Skeletal muscle satellite cell (primary cell): ENCODE measurements around the gene TMEM272.

ENCODE experiments used
- H3K27me3 ChIP-seq: 2 replicates; pipeline ENCODE4 v1.7.0; 2013; ENCODE audit warnings: low read length; ENCODE audit not compliant: control insufficient read depth, insufficient read depth
- H3K36me3 ChIP-seq: 2 replicates; pipeline ENCODE4 v1.7.0; 2013; ENCODE audit warnings: mild to moderate bottlenecking, control low read depth, low read length; ENCODE audit not compliant: insufficient read depth
- H3K4me1 ChIP-seq: 2 replicates; pipeline ENCODE4 v1.7.0; 2013; ENCODE audit warnings: low read length; ENCODE audit not compliant: control insufficient read depth, insufficient read depth
- H3K4me2 ChIP-seq: 2 replicates; pipeline ENCODE4 v1.7.0; 2013; ENCODE audit warnings: mild to moderate bottlenecking, low read length
- H3K4me3 ChIP-seq: 2 replicates; pipeline ENCODE4 v1.7.0; 2013; ENCODE audit warnings: low read length
- H3K9ac ChIP-seq: 2 replicates; pipeline ENCODE4 v1.7.0; 2013; ENCODE audit warnings: mild to moderate bottlenecking, low read depth, low read length, moderate library complexity
- H3K9me3 ChIP-seq: replicated peaks from 2 replicates; pipeline ENCODE4 v1.7.0; 2013; ENCODE audit warnings: mild to moderate bottlenecking, control low read depth, low read length

TMEM272 gene

DNA sequence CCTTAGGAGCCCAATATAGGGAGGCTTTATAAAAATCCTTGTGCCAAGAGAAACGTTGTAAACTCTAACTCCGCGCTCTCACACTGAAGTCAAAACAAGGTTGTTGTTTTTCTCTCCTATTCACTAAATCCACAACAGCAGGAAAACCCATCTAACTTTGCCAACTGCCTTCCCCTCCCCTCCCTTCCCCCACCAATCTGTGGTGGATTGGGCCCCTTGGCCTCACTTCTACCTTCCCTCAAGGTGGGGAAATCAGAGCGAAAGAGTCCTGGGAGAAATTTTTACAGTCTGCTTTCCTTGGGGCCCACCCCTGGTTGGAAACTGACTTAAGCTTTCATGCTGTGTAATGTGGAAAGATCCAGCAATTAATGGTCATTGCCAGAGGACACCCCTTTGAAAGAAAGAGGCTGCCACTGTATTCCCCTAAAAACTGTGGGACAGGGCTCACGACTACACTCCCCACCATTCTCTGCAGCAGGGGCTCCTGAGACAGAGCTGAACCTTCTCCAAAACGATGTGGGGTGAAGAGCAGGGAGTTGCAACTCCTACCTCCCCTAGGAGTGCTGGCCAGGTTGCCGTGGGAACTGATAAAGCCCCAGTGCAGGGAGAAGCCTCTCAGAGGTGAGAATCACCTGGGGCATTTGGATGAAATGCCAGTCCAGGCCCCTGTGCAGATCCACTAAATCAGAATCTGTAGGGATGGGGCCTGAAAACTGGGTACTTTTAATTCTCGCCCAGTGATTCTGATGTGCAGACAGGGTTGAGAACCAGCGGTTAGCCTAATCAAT lies 42.2 kb downstream of the TMEM272 start:
- peaks cover 37% of the 10 kb centered on the region for H3K4me1 ChIP-seq
- H3K36me3 ChIP-seq: no peaks in the 10 kb centered on the region
- H3K4me2 ChIP-seq: peak overlapping the region; percentile 97
- H3K4me3 ChIP-seq: peak overlapping the region; percentile 86
- H3K9ac ChIP-seq: peak overlapping the region; percentile 93
- no peaks in the 10 kb centered on the region for H3K27me3 ChIP-seq
- H3K9me3 ChIP-seq: no peaks in the 10 kb centered on the region

DNA sequence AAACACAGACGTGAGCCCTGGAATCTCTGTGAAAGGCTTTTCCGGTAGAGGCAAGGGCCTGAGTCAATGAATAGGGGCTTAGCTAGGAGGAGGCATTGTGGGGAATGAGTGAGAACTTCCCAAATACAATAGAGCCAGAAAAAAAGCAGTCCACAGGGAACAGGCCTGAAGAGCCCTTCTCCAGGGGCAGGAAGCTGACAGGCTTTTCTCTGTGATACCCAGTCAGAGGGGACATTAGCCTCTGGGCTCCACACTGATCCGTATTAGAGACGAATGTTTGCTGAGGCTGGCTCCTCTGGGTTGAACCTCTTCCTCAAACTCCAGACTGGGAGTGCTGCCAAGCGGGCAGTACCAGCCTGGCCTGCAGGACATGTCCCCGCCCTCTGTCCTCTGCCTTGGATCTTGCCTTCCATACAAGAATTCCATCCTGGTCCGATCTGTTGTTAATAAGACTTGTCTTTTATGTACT lies 43.3 kb downstream of the TMEM272 start:
- H3K4me3 ChIP-seq: peak overlapping the region; percentile 11
- no peaks in the 10 kb centered on the region for H3K9me3 ChIP-seq
- peak overlapping the region; percentile 0 for H3K9ac ChIP-seq
- peaks cover 34% of the 10 kb centered on the region for H3K4me1 ChIP-seq
- peak overlapping the region; percentile 97 for H3K4me2 ChIP-seq
- H3K36me3 ChIP-seq: no peaks in the 10 kb centered on the region
- no peaks in the 10 kb centered on the region for H3K27me3 ChIP-seq

DNA sequence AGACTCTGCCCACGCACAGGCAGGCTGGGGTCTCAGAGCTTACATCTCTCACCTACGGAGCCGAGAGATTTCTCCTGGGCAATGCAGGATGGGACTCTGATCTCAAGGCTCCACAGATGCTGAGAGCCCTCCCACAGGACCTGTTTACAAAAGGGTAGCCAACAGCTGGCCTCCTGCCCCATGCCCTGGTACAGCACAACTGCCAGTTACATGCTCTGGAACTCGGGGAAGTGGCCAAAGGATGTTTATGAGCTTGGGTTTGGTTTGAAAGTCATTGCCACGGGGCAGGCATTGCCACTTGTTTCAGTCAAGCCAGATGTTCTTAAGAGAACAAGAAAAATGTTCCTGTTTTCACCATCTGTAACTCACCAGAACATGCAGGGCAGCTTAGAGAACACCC lies 44.5 kb downstream of the TMEM272 start:
- H3K36me3 ChIP-seq: no peaks in the 10 kb centered on the region
- H3K4me3 ChIP-seq: no peak overlapping the region
- H3K9ac ChIP-seq: no peak overlapping the region
- no peaks in the 10 kb centered on the region for H3K9me3 ChIP-seq
- H3K4me2 ChIP-seq: no peak overlapping the region
- peaks cover 31% of the 10 kb centered on the region for H3K4me1 ChIP-seq
- H3K27me3 ChIP-seq: no peaks in the 10 kb centered on the region

DNA sequence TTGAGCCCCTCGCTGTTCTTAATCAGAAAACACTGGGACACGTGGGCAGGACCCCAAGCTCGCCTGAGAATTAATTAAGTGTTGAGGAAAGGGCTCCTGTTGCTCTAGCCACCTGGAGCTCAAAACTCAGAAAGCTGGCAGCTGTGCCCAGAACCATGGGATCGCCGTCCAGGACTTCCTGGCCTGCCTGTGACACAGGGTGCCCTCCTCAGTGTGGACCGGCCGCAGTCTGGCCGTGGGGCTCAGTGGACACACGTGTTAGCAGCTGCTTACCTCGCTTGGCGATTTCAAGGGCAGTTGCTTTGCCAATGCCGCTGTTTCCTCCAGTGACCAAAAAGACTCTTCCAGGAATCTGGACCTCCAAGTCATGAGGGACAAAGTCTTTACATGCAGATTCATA lies 45.7 kb downstream of the TMEM272 start:
- Histone ChIP-seq H3K4me2 (no peak overlapping the region), H3K27me3 (no peaks in the 10 kb centered on the region), H3K9me3 (no peaks in the 10 kb centered on the region), H3K4me1 (peaks cover 24% of the 10 kb centered on the region), H3K4me3 (no peak overlapping the region), H3K36me3 (no peaks in the 10 kb centered on the region), H3K9ac (no peak overlapping the region)

DNA sequence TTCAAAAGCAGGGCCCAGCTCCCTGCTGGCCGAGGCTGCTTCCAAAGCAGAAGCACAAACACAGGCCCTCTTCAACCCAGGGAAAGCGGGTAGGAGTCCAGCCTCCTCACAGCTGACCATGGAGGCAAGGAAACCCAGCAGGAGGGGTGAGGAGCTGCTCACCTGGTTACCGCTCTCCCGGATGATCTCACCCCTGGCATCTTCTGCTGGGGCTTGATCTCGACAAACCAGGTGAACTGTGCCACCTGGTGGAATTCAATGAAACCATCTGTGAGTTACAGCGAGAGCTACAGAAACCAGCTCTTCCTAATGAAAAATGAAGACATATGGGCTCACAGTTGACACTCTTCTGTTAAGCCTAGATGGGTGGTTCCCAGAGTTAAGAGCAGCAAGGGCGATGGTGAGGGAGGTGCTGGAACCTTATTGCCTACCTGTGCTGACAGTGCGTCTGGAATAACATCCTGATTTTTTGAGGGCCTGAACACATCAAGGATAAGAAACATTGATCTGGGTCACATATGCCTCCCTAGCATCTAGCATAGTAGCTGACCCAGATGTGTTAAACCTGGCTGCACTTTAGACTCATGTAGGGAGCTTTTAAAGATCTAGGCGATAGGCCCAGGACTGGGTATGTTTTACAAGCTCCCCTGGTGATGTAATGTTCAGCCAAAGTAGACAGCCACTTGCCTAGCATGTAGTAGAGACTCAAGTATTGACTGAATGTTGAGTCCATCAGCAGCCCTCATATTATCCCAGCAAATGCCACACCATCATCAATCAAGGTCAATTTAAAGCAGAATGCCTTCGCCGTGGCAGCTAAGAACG lies 47.1 kb downstream of the TMEM272 start:
- H3K9me3 ChIP-seq: no peaks in the 10 kb centered on the region
- no peaks in the 10 kb centered on the region for H3K27me3 ChIP-seq
- no peak overlapping the region for H3K4me3 ChIP-seq
- H3K4me1 ChIP-seq: peaks cover 27% of the 10 kb centered on the region
- no peak overlapping the region for H3K4me2 ChIP-seq
- no peak overlapping the region for H3K9ac ChIP-seq
- no peaks in the 10 kb centered on the region for H3K36me3 ChIP-seq

DNA sequence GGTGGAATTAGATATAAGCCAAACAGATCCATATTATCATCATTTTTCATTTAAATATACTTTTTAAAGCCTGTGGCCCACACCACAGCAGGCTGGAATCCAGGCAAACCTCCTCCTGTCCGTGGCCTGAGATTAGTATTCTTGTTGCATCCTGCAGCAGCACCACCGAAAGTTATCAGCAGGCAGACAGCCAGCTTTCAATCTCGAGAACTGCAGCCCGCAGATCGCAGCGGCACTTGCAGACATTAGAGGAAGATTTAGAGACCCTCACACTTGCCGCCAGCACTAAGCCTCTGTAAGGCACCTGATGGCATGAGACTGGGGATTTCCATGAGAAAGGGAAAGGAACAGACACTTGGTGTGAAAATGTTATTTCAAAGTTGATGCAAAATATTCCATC lies 48.4 kb downstream of the TMEM272 start:
- Histone ChIP-seq H3K27me3 (no peaks in the 10 kb centered on the region), H3K9ac (no peak overlapping the region), H3K9me3 (no peaks in the 10 kb centered on the region), H3K4me2 (no peak overlapping the region), H3K36me3 (no peaks in the 10 kb centered on the region), H3K4me1 (peaks cover 15% of the 10 kb centered on the region), H3K4me3 (no peak overlapping the region)

DNA sequence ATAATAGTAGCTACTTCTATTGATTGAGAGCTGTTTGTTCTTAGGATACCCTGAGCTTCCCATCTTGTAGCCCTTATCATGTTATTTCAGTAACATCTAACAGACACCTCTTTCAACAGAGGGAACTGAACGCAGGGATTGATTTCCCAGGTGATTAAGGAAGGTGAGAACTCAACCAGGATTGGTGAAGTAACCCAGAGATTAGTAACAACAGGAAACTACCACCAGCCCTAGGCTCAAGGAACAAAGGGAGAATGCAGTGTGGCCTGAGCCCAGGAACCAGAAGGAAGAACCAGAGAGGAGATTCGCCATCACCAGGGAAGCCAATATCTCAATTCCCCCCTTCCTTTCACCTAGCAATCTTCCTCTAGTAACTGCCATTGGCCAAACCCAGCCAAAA lies 49.6 kb downstream of the TMEM272 start:
- no peak overlapping the region for H3K4me3 ChIP-seq
- no peaks in the 10 kb centered on the region for H3K27me3 ChIP-seq
- no peaks in the 10 kb centered on the region for H3K9me3 ChIP-seq
- H3K4me1 ChIP-seq: peaks cover 12% of the 10 kb centered on the region
- no peak overlapping the region for H3K4me2 ChIP-seq
- no peaks in the 10 kb centered on the region for H3K36me3 ChIP-seq
- no peak overlapping the region for H3K9ac ChIP-seq

DNA sequence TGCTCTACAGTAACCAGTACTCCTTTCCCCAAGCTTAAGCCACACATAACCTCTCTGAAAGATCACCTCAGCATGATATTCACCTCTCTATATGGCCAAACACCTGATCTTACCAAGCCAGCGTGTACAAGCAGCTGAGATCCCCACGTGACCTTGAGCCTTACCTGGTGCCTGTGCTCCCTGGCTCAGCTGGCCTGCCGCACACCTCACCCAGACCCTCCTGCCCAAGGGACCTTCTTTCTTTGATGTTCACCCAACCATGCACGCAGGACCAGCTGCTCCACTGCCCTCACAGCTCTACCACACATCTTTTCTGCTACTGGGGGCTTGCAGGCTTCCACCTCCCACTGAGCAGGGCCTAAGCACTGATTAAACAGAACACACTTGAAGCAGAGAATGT lies 50.0 kb downstream of the TMEM272 start:
- Histone ChIP-seq H3K27me3 (no peaks in the 10 kb centered on the region), H3K4me1 (peaks cover 12% of the 10 kb centered on the region), H3K36me3 (no peaks in the 10 kb centered on the region), H3K4me2 (no peak overlapping the region), H3K9ac (no peak overlapping the region), H3K4me3 (no peak overlapping the region), H3K9me3 (no peaks in the 10 kb centered on the region)

DNA sequence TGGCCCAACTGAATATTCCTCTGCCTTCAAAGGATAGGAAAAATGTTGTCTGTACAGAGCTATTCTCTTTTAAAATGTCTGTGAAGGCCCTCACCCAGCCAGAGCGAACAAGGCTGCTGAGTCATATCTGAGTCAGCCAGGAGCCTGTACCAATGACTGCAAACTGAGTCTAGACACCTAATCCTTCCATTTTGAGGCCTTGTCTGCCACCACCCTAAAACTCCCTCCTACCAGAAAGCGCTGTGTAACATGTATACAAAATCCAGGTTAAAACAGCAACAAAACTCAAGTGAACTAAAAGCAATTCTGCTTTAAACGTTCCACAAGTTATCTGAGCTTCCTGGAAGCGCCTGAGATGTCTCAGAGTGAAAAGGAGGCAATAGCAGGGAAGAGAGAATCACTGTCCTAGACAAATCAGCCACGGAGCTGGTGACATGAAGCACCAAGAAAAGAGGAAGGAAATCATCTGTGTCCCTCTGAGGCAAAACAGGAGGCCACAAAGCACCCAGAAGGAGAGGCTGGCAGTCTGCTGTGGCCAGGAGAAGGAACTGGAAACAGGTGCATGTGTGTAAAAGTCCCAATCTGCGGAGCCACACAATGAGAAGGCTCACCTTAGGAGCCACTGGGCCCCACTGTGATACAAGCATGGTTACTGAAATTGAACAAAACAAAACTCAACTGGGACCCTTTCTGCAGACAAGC lies 51.3 kb downstream of the TMEM272 start:
- H3K27me3 ChIP-seq: no peaks in the 10 kb centered on the region
- H3K36me3 ChIP-seq: no peaks in the 10 kb centered on the region
- no peaks in the 10 kb centered on the region for H3K9me3 ChIP-seq
- H3K9ac ChIP-seq: no peak overlapping the region
- H3K4me1 ChIP-seq: peaks cover 12% of the 10 kb centered on the region
- no peak overlapping the region for H3K4me3 ChIP-seq
- no peak overlapping the region for H3K4me2 ChIP-seq

DNA sequence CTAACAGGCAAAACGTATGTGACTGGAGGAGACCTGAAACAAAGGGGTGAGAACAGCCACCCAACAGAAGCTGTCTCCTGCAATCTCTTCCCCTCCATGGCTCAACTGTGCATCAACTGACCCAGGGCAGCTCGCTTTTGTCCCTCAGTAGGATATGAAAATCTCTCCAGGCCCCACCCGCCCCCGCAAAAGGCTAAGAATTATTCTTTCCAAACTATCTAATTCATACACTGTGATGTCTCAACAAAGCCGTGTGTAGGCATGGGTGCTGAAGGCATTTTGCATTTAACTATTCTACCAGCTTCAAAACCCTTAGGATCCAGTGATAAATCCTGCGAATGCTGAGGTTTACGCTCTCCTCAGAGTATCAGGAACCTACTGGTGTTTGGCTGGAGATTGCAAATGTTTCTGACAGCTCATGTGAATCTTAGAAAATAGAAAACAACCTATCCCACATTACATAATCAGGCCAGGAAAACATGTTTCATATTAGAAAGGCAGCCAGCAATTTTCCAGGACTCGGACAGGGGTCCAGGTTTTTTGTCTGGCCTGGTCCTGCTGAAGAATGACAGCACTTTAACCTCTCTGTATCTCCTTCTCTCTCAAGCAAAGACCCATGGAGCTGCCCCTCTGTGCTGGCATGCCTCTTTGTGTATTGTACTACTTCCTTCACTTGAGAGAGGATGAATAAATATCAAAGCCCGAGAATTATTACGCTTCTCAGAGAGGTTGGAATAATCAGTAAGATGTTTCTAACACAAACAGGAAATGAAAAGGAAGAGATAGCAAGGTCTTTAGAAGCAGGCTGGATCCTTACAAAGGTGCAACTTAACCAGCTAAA lies 58.3 kb downstream of the TMEM272 start:
- Histone ChIP-seq H3K9ac (no peak overlapping the region), H3K4me3 (peak overlapping the region; percentile 35)

More for the DNA sequence above, 58.3 kb downstream of the TMEM272 start:
- H3K4me1 ChIP-seq: peaks cover 20% of the 10 kb centered on the region
- H3K27me3 ChIP-seq: no peaks in the 10 kb centered on the region
- peak overlapping the region; percentile 57 for H3K4me2 ChIP-seq
- no peaks in the 10 kb centered on the region for H3K36me3 ChIP-seq
- H3K9me3 ChIP-seq: no peaks in the 10 kb centered on the region
